A549 (cell line): Measurements from ENCODE around the gene EPB41L1.

Experiments used
- BHLHE40 ChIP-seq: IDR thresholded peaks from 2 replicates; pipeline ENCODE4 v1.6.1; 2012; ENCODE audit warnings: low read depth, low read length, inconsistent platforms
- CTCF ChIP-seq: fragments of >200 bp; sonication (Bioruptor Twin); formaldehyde crosslinking; IDR thresholded peaks from 3 replicates; pipeline ENCODE4 v1.5.1; 2016
- ELK1 ChIP-seq: fragments of 150-350 bp; IDR thresholded peaks from 2 replicates; pipeline ENCODE4 v1.6.1; 2014; ENCODE audit warnings: low read depth, mild to moderate bottlenecking, low read length
- HEYL ChIP-seq: fragments of 250-450 bp; sonication (Bioruptor Pico); IDR thresholded peaks from 2 replicates; pipeline ENCODE4 v1.8.0; 2021; ENCODE audit warnings: mild to moderate bottlenecking, moderate library complexity
- JUNB ChIP-seq: fragments of >200 bp; sonication (Bioruptor Twin); formaldehyde crosslinking; IDR thresholded peaks from 2 replicates; pipeline ENCODE4 v1.6.1; 2016
- MAFK ChIP-seq: fragments of 450-650 bp; IDR thresholded peaks from 2 replicates; pipeline ENCODE4 v1.6.1; 2014; ENCODE audit not compliant: partially characterized antibody
- MAX ChIP-seq: IDR thresholded peaks from 2 replicates; pipeline ENCODE4 v1.6.1; 2012
- PBX3 ChIP-seq: IDR thresholded peaks from 2 replicates; pipeline ENCODE4 v1.6.1; 2012
- POLR2A ChIP-seq: IDR thresholded peaks from 2 replicates; pipeline ENCODE4 v1.6.1; 2012; ENCODE audit warnings: mild to moderate bottlenecking, low read length
- POLR2AphosphoS2 ChIP-seq: conservative IDR thresholded peaks from 2 replicates; pipeline ENCODE4 v1.6.1; 2012; ENCODE audit warnings: low read length, improper control_type of control experiment, inconsistent platforms
- RAD21 ChIP-seq, 2 experiments: fragments of >200 bp in 1 of 2; sonication (Bioruptor Twin) in 1 of 2; formaldehyde crosslinking in 1 of 2; IDR thresholded peaks in 1 of 2; conservative IDR thresholded peaks in 1 of 2; 2 replicates in 1 of 2; 3 replicates in 1 of 2; pipeline ENCODE4 v1.6.1; 2012 to 2018; ENCODE audit warnings: inconsistent platforms in 1 of 2
- SMC3 ChIP-seq: fragments of >200 bp; sonication (Bioruptor Twin); formaldehyde crosslinking; IDR thresholded peaks from 3 replicates; pipeline ENCODE4 v1.6.1; 2018; ENCODE audit warnings: inconsistent platforms
- SREBF2 ChIP-seq: fragments of 450-650 bp; IDR thresholded peaks from 2 replicates; pipeline ENCODE4 v1.6.1; 2014; ENCODE audit warnings: mild to moderate bottlenecking, moderate library complexity
- USF2 ChIP-seq: fragments of 450-650 bp; IDR thresholded peaks from 2 replicates; pipeline ENCODE4 v1.6.1; 2014; ENCODE audit warnings: antibody characterized with exemption

- TF ChIP-seq CTCF (no peak), USF2 (no peak), MAX (no peak), MAFK (no peak), HEYL (CRISPR knock-in tag) (no peak), PBX3 (no peak), SREBF2 (no peak), POLR2AphosphoS2 (no peak), SMC3 (no peak), ELK1 (no peak), BHLHE40 (no peak), POLR2A (no peak), JUNB (no peak), RAD21 (conservative IDR thresholded peaks at IDR 0.05 in 1 of 2, IDR thresholded peaks at IDR 0.05 in 1 of 2) (no peak)
Measured at GRCh38 chr20:36175016-36175415, 20.5 kb downstream of the EPB41L1 start.
